Measurements from ENCODE around the gene TMEM267.

DNA sequence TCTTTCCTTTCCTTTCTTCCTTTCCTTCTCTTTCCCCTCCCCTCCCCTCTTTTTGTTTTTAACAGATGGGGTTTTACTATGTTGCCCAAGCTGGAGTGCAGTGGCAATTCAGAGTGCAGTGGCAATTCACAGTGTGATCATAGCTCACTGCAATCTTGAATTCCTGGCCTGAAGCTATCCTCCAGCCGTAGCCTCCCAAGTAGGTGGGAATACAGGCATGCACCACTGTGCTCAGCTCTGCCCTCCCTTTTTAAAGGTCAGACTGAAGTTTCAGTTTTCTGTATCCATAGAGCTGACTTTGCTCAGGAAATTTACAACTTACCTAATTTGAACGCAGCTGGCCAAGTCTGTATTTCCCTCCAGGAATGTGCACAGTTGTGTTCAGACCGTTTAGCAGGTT, 72.2 kb downstream of the TMEM267 start:
- no peak for TF ChIP-seq POLR2A (IDR thresholded peaks at IDR 0.05)
- TF ChIP-seq, protein P1, sequence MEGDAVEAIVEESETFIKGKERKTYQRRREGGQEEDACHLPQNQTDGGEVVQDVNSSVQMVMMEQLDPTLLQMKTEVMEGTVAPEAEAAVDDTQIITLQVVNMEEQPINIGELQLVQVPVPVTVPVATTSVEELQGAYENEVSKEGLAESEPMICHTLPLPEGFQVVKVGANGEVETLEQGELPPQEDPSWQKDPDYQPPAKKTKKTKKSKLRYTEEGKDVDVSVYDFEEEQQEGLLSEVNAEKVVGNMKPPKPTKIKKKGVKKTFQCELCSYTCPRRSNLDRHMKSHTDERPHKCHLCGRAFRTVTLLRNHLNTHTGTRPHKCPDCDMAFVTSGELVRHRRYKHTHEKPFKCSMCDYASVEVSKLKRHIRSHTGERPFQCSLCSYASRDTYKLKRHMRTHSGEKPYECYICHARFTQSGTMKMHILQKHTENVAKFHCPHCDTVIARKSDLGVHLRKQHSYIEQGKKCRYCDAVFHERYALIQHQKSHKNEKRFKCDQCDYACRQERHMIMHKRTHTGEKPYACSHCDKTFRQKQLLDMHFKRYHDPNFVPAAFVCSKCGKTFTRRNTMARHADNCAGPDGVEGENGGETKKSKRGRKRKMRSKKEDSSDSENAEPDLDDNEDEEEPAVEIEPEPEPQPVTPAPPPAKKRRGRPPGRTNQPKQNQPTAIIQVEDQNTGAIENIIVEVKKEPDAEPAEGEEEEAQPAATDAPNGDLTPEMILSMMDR (IDR thresholded peaks at IDR 0.05), result no peak
